Stimulated activated CD8-positive, alpha-beta memory T cell treated with anti-CD3 and anti-CD28 coated beads, Interleukin-4, amount 100 ng/mL, for 4 hours (primary cell): ENCODE data around the gene PPP1R7.

Experiments used
- DNase-seq, 2 donors: peaks; one replicate each; pipeline ENCODE4 v3.0.0-alpha.2; 2020; ENCODE audit warnings: low read depth in 2 of 2, low spot score in 1 of 2

Gene PPP1R7

GRCh38 chr2:241209271-241209670 lies 59.0 kb downstream of the PPP1R7 start:
- DNase-seq = no peak

GRCh38 chr2:241211276-241211675 lies 61.0 kb downstream of the PPP1R7 start:
- DNase-seq = no peak

- no peak for DNase-seq
These were observed 62.8 kb downstream of the PPP1R7 start for GRCh38 chr2:241213041-241213440.

- DNase-seq = no peak
These were observed 63.3 kb downstream of the PPP1R7 start for GRCh38 chr2:241213567-241213966.

- DNase-seq = no peak
These were observed 63.9 kb downstream of the PPP1R7 start for GRCh38 chr2:241214209-241214608.

- DNase-seq = no peak
These were observed 64.5 kb downstream of the PPP1R7 start for GRCh38 chr2:241214766-241215165.

GRCh38 chr2:241215421-241215820 lies 65.2 kb downstream of the PPP1R7 start:
- no peak for DNase-seq

- no peak for DNase-seq
These were observed 66.0 kb downstream of the PPP1R7 start for GRCh38 chr2:241216211-241216761.

- no peak for DNase-seq
These were observed 67.2 kb downstream of the PPP1R7 start for GRCh38 chr2:241217320-241218031.

GRCh38 chr2:241218131-241219029 lies 68.1 kb downstream of the PPP1R7 start:
- peak in 1 of 2 donors; percentile 6 for DNase-seq

GRCh38 chr2:241219030-241219382 lies 68.7 kb downstream of the PPP1R7 start:
- no peak for DNase-seq

- no peak for DNase-seq
These were observed 69.6 kb downstream of the PPP1R7 start for GRCh38 chr2:241219856-241220356.

- no peak for DNase-seq
These were observed 73.1 kb downstream of the PPP1R7 start for GRCh38 chr2:241223211-241224017.

GRCh38 chr2:241224018-241224850 lies 74.0 kb downstream of the PPP1R7 start:
- no peak for DNase-seq

- DNase-seq = no peak
These were observed 74.7 kb downstream of the PPP1R7 start for GRCh38 chr2:241224851-241225438.

- DNase-seq = no peak
These were observed 75.3 kb downstream of the PPP1R7 start for GRCh38 chr2:241225545-241225944.

- DNase-seq = no peak
These were observed 75.7 kb downstream of the PPP1R7 start for GRCh38 chr2:241225983-241226382.

- DNase-seq = no peak
These were observed 76.7 kb downstream of the PPP1R7 start for GRCh38 chr2:241226723-241227572.

- no peak for DNase-seq
These were observed 77.3 kb downstream of the PPP1R7 start for GRCh38 chr2:241227594-241227993.
